Ishikawa (cell line): ENCODE measurements around the gene IFT74.
A peak's percentile ranks its signal among the peaks of the same experiment; 100 is the strongest.

Experiments
- CEBPB ChIP-seq: IDR thresholded peaks from 2 replicates; pipeline ENCODE4 v1.6.1; 2012
- CREB1 ChIP-seq: IDR thresholded peaks from 2 replicates; pipeline ENCODE4 v1.6.1; 2012; ENCODE audit warnings: low read depth
- EGR1 ChIP-seq: IDR thresholded peaks from 2 replicates; pipeline ENCODE4 v1.6.1; 2012
- EP300 ChIP-seq: IDR thresholded peaks from 2 replicates; pipeline ENCODE4 v1.6.1; 2012; ENCODE audit warnings: borderline replicate concordance
- FOXM1 ChIP-seq: IDR thresholded peaks from 2 replicates; pipeline ENCODE4 v1.6.1; 2012; ENCODE audit warnings: low read depth, borderline replicate concordance
- NFIC ChIP-seq: IDR thresholded peaks from 2 replicates; pipeline ENCODE4 v1.6.1; 2012
- RAD21 ChIP-seq: IDR thresholded peaks from 2 replicates; pipeline ENCODE4 v1.6.1; 2012; ENCODE audit warnings: low read depth
- TAF1 ChIP-seq: IDR thresholded peaks from 2 replicates; pipeline ENCODE4 v1.6.1; 2012; ENCODE audit warnings: low read depth, mild to moderate bottlenecking
- TCF12 ChIP-seq: IDR thresholded peaks from 2 replicates; pipeline ENCODE4 v1.6.1; 2012; ENCODE audit warnings: low read depth
- TEAD4 ChIP-seq: IDR thresholded peaks from 2 replicates; pipeline ENCODE4 v1.6.1; 2012
- YY1 ChIP-seq: IDR thresholded peaks from 2 replicates; pipeline ENCODE4 v1.6.1; 2012; ENCODE audit warnings: low read depth
- ZBTB7A ChIP-seq: IDR thresholded peaks from 2 replicates; pipeline ENCODE4 v1.6.1; 2012; ENCODE audit warnings: low read depth
- TF ChIP-seq, protein P1 (sequence below): IDR thresholded peaks from 2 replicates; pipeline ENCODE4 v1.6.1; 2012
- TF ChIP-seq, protein P2 (sequence below): IDR thresholded peaks from 2 replicates; pipeline ENCODE4 v1.6.1; 2012
- TF ChIP-seq, protein P3 (sequence below): IDR thresholded peaks from 2 replicates; pipeline ENCODE4 v1.6.1; 2012; ENCODE audit warnings: low read depth, mild to moderate bottlenecking

The IFT74 gene

DNA sequence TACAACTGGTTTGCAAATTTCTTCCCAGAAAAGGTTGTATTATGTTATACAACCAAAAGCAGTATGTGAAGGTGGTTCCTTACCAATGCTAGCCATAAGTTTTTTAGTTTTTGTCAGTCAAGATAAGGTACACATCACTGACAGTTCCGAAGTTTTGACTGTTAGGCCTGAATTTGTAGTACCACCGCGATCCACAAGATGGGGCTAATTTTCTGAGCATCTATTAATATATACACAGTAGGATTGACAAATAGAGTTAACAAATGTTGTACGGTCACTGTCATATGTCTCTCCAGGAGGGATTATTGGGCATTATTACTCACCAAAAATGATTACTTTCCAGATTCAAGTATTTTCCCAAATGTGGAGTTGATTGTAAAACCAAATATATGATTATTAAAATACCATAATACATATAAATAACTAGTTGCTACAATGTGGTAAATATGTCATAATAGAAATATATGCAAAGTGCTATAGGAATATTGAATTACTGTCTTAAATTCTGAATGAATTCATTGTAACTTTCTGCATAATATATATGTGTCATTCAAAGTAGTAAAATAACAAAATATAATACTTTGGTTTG, 77.7 kb downstream of the IFT74 start:
- TF ChIP-seq TCF12 (no peak), RAD21 (peak; percentile 71)

DNA sequence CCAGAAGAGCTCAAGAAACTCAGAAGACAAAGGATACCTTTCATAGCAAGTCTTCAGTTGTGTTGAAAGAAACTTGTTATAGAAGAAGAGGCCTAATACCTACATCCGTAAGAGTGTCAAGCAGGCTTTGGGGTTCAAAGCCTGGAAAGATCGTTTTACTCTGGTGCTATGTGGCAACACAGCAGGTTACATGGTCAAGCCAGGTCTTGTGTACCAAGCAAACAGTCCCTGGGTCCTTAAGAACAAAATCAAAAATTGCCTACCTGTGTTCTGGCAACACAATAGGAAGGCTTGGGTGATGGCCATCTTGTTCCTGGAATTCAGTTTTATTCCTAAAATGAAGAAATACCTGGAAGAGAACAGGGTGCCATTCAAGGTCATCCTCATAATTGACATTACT, 81.3 kb downstream of the IFT74 start:
- TF ChIP-seq ZBTB7A (no peak), EGR1 (no peak), YY1 (no peak), TCF12 (no peak), TAF1 (no peak), CEBPB (no peak)
- TF ChIP-seq, protein P1, sequence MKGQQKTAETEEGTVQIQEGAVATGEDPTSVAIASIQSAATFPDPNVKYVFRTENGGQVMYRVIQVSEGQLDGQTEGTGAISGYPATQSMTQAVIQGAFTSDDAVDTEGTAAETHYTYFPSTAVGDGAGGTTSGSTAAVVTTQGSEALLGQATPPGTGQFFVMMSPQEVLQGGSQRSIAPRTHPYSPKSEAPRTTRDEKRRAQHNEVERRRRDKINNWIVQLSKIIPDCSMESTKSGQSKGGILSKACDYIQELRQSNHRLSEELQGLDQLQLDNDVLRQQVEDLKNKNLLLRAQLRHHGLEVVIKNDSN = no peak
- TF ChIP-seq, protein P2, sequence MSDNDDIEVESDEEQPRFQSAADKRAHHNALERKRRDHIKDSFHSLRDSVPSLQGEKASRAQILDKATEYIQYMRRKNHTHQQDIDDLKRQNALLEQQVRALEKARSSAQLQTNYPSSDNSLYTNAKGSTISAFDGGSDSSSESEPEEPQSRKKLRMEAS = no peak

DNA sequence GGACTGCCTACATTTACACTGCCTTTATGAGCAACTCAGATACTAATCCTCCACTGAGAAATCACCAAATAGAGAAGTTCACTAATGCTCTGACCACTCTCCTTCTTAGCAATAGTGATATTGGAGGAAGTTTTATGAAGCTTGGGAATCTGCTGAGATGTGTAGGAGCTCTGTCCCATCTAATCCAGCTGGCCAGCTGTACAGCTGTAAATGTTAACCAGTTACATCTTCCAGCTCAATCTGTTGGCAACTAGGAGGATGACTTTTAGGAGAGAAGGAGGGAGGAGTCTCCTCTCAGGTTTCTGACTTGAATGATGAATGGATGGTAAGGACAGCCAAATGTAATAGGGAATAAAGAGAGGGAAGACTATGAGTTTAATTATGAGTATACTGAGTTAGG, 85.5 kb downstream of the IFT74 start:
- TF ChIP-seq, protein P2 = no peak
- TF ChIP-seq CREB1 (no peak), TAF1 (no peak), RAD21 (no peak), TEAD4 (no peak), ZBTB7A (no peak), EGR1 (no peak), FOXM1 (no peak), EP300 (no peak), CEBPB (no peak), NFIC (no peak), YY1 (no peak), TCF12 (no peak)
- TF ChIP-seq, protein P3, sequence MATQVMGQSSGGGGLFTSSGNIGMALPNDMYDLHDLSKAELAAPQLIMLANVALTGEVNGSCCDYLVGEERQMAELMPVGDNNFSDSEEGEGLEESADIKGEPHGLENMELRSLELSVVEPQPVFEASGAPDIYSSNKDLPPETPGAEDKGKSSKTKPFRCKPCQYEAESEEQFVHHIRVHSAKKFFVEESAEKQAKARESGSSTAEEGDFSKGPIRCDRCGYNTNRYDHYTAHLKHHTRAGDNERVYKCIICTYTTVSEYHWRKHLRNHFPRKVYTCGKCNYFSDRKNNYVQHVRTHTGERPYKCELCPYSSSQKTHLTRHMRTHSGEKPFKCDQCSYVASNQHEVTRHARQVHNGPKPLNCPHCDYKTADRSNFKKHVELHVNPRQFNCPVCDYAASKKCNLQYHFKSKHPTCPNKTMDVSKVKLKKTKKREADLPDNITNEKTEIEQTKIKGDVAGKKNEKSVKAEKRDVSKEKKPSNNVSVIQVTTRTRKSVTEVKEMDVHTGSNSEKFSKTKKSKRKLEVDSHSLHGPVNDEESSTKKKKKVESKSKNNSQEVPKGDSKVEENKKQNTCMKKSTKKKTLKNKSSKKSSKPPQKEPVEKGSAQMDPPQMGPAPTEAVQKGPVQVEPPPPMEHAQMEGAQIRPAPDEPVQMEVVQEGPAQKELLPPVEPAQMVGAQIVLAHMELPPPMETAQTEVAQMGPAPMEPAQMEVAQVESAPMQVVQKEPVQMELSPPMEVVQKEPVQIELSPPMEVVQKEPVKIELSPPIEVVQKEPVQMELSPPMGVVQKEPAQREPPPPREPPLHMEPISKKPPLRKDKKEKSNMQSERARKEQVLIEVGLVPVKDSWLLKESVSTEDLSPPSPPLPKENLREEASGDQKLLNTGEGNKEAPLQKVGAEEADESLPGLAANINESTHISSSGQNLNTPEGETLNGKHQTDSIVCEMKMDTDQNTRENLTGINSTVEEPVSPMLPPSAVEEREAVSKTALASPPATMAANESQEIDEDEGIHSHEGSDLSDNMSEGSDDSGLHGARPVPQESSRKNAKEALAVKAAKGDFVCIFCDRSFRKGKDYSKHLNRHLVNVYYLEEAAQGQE = no peak
- TF ChIP-seq, protein P1 = no peak

DNA sequence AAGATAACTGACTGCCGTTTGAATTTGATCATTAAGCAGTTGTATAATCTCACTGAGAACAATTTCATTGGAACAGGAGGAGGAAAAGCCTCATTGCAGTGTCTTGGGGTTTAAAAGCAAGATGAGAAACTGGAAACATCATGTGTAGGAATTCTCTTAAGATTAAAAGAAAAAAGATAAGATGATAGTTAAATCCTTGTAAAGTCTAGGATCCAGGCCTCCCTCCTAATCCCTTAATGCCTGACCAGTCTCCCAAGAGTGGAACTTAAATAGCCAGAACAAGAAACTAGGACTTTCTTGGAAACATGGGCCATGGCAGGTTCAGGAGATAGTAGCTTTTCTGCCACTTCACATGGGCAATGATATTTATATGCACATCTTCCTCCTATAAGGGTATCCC, 86.3 kb downstream of the IFT74 start:
- TF ChIP-seq TCF12 (no peak), CEBPB (no peak), ZBTB7A (no peak), NFIC (no peak), CREB1 (no peak), YY1 (no peak), TAF1 (no peak), EGR1 (no peak), FOXM1 (no peak), TEAD4 (no peak), EP300 (no peak), RAD21 (no peak)
- TF ChIP-seq, protein P1 = no peak
- TF ChIP-seq, protein P2 = no peak

DNA sequence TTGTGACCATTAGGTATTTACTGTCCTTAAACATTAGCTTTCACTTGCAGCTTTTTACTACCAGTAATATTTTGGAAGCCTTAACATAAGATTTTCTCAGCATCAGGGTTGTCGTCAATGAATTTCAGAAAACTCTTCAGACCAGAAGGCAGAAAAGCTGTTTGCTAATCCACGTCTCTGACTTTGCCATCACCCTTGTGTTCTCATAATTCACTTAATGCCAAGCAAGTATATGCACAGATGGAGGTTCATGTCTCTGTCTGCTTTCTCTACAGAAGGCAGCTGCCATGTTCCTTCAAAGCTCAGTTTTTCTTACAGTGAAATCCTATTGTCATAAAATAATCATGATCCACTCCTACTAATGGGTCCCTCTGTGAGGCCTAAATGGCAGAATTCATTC, 87.0 kb downstream of the IFT74 start:
- TF ChIP-seq NFIC = no peak
- no peak for TF ChIP-seq ZBTB7A
- no peak for TF ChIP-seq TAF1
- no peak for TF ChIP-seq EGR1
- TF ChIP-seq, protein P1 = no peak
- no peak for TF ChIP-seq TCF12
- TF ChIP-seq TEAD4 = no peak
- TF ChIP-seq, protein P2 = no peak
- TF ChIP-seq FOXM1 = no peak
- TF ChIP-seq CREB1 = no peak

DNA sequence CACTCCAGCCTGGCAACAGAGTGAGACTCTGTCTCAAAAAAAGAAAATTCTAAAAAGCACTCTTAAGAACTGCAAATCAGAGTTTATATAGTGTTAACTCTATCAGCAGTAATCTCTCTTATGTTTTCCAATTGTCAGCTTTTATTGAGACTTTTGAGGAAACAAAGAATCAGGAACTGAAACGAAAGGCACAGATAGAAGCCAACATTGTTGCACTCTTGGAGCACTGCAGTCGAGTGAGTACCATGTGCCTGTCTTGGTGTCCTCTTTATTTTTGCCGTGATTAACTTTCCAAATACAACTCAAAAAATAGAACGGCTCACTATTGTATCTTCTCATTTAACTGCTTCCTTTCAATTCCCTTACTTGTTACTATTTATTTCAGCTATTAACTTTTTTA, 90.9 kb downstream of the IFT74 start:
- TF ChIP-seq, protein P3 = no peak
- TF ChIP-seq CEBPB = no peak
- TF ChIP-seq FOXM1 = no peak
- no peak for TF ChIP-seq EP300
- TF ChIP-seq RAD21 = no peak
- TF ChIP-seq EGR1 = no peak
